ENCODE measurements around the gene TLX1.
A peak's percentile ranks its signal among the peaks of the same experiment; 100 is the strongest.

The TLX1 gene

GRCh38 chr10:101130984-101131961 is at the start of gene TLX1:
TLX1 (plus strand) TSS chr10:101131300; CDS start chr10:101131542, 242 bp downstream.
- no peak for DNase-seq

- no peak for DNase-seq
Observed at GRCh38 chr10:101085846-101086245, 45.3 kb upstream of the TLX1 start.

- DNase-seq, result no peak
Observed at GRCh38 chr10:101087376-101087775, 43.7 kb upstream of the TLX1 start.

- no peak for DNase-seq
Observed at GRCh38 chr10:101087965-101088364, 43.1 kb upstream of the TLX1 start.

- DNase-seq, result no peak
Observed at GRCh38 chr10:101089520-101090299, 41.4 kb upstream of the TLX1 start.

- DNase-seq, result no peak
Observed at GRCh38 chr10:101090597-101090996, 40.5 kb upstream of the TLX1 start.

- no peak for DNase-seq
Observed at GRCh38 chr10:101091546-101092290, 39.4 kb upstream of the TLX1 start.

GRCh38 chr10:101092881-101093354 is 38.2 kb upstream of the TLX1 start:
- DNase-seq, result no peak

GRCh38 chr10:101094121-101094879 is 36.8 kb upstream of the TLX1 start:
- DNase-seq, result no peak

- no peak for DNase-seq
Observed at GRCh38 chr10:101095004-101095403, 36.1 kb upstream of the TLX1 start.

- DNase-seq, result peak; percentile 51
Observed at GRCh38 chr10:101095550-101096213, 35.4 kb upstream of the TLX1 start.

- no peak for DNase-seq
Observed at GRCh38 chr10:101096378-101096777, 34.7 kb upstream of the TLX1 start.

- no peak for DNase-seq
Observed at GRCh38 chr10:101097881-101098280, 33.2 kb upstream of the TLX1 start.

GRCh38 chr10:101099901-101100300 is 31.2 kb upstream of the TLX1 start:
- no peak for DNase-seq

GRCh38 chr10:101101372-101101881 is 29.7 kb upstream of the TLX1 start:
- no peak for DNase-seq

- no peak for DNase-seq
Observed at GRCh38 chr10:101103430-101103829, 27.7 kb upstream of the TLX1 start.

- DNase-seq, result no peak
Observed at GRCh38 chr10:101106351-101106750, 24.7 kb upstream of the TLX1 start.

GRCh38 chr10:101107771-101108170 is 23.3 kb upstream of the TLX1 start:
- DNase-seq, result no peak

GRCh38 chr10:101110856-101111523 is 20.1 kb upstream of the TLX1 start:
- DNase-seq, result no peak

GRCh38 chr10:101111547-101111946 is 19.6 kb upstream of the TLX1 start:
- no peak for DNase-seq
